ENCODE measurements around the gene PACC1.

The PACC1 gene

GRCh38 chr1:212437179-212437798 lies 22.6 kb upstream of the PACC1 start:
- DNase-seq = peak; percentile 9

- DNase-seq = no peak
Observed at GRCh38 chr1:212434992-212435391, 20.3 kb upstream of the PACC1 start.

- no peak for DNase-seq
Observed at GRCh38 chr1:212433577-212434462, 19.1 kb upstream of the PACC1 start.

GRCh38 chr1:212432661-212433576 lies 18.2 kb upstream of the PACC1 start, which contains the start of gene NENF:
Gene NENF (plus strand): TSS chr1:212432920. CDS start chr1:212432944, 24 bp downstream.
- DNase-seq = peak; percentile 84

GRCh38 chr1:212432272-212432660 lies 17.6 kb upstream of the PACC1 start:
- no peak for DNase-seq

GRCh38 chr1:212431644-212432043 lies 17.0 kb upstream of the PACC1 start:
- no peak for DNase-seq

- DNase-seq = no peak
Observed at GRCh38 chr1:212430955-212431394, 16.3 kb upstream of the PACC1 start.

- DNase-seq = no peak
Observed at GRCh38 chr1:212430416-212430815, 15.7 kb upstream of the PACC1 start.

GRCh38 chr1:212428496-212428895 lies 13.8 kb upstream of the PACC1 start:
- no peak for DNase-seq

- DNase-seq = no peak
Observed at GRCh38 chr1:212423879-212424278, 9.2 kb upstream of the PACC1 start.

GRCh38 chr1:212421165-212421564 lies 6.5 kb upstream of the PACC1 start:
- no peak for DNase-seq

- no peak for DNase-seq
Observed at GRCh38 chr1:212415107-212415841, 588 bp upstream of the PACC1 start.

GRCh38 chr1:212413902-212414327 lies 771 bp downstream of the PACC1 start:
- no peak for DNase-seq

GRCh38 chr1:212412374-212412773 lies 2.3 kb downstream of the PACC1 start:
- no peak for DNase-seq

GRCh38 chr1:212410231-212410820 lies 4.4 kb downstream of the PACC1 start:
- DNase-seq = no peak

GRCh38 chr1:212402666-212403321 lies 11.9 kb downstream of the PACC1 start:
- DNase-seq = no peak

- DNase-seq = no peak
Observed at GRCh38 chr1:212401838-212402582, 12.7 kb downstream of the PACC1 start.

- no peak for DNase-seq
Observed at GRCh38 chr1:212401042-212401441, 13.6 kb downstream of the PACC1 start.

- no peak for DNase-seq
Observed at GRCh38 chr1:212397171-212397570, 17.5 kb downstream of the PACC1 start.

- DNase-seq = no peak
Observed at GRCh38 chr1:212396638-212397037, 18.0 kb downstream of the PACC1 start.
